SK-N-SH (cell line): Measurements from ENCODE around the gene KIF9. TPM values are rescaled to one million over a fixed set of nuclear protein-coding genes. Genes with fewer than 3 reads are reported as not detected.
"Not testable (repeated sequence)": the region's sequence is repeated elsewhere in the genome, so short reads cannot be mapped to it uniquely, and the experiment has no call there.

Source experiments
- CTCF ChIA-PET: fragments of 300-600, 350-600 bp; formaldehyde crosslinking; extraction: SDS; loops from one replicate; lab custom pipeline; 2021; lab: Yijun Ruan, JAX
- POLR2A ChIA-PET: fragments of 350-600 bp; sonication (Branson Sonifier 250); formaldehyde crosslinking; extraction: SDS; loops from one replicate; lab custom pipeline; 2020; ENCODE audit warnings: antibody characterized with exemption, inconsistent platforms; lab: Yijun Ruan, JAX
- DNase-seq: peaks from one replicate; pipeline ENCODE4 v3.0.0; 2012
- H2AFZ ChIP-seq: fragments of 200-600 bp; sonication (generic); 2 replicates; pipeline ENCODE4 v1.8.1; 2016; ENCODE audit warnings: antibody characterized with exemption, mild to moderate bottlenecking, low read depth
- H3F3A ChIP-seq: fragments of 200-600 bp; sonication (generic); replicated peaks from 2 replicates; pipeline ENCODE3; 2016; ENCODE audit warnings: antibody characterized with exemption, mild to moderate bottlenecking; ENCODE audit not compliant: insufficient read depth
- H3K27ac ChIP-seq, 2 experiments: fragments of 200-500 bp in 1 of 2; fragments of 200-600 bp in 1 of 2; sonication (Bioruptor generic) in 1 of 2; sonication (generic), shearing (Covaris generic) in 1 of 2; 2 replicates each; pipeline versions ENCODE4 v1.5.1 to v1.6.1; 2014 to 2016; ENCODE audit warnings: low read depth in 2 of 2, inconsistent platforms in 1 of 2, low read length in 1 of 2, mild to moderate bottlenecking in 1 of 2, mixed read lengths in 1 of 2
- H3K27me3 ChIP-seq: fragments of 200-600 bp; sonication (generic), shearing (Covaris generic); 2 replicates; pipeline ENCODE4 v1.6.1; 2016; ENCODE audit warnings: mixed run types; ENCODE audit not compliant: insufficient read depth
- H3K36me3 ChIP-seq, 2 experiments: fragments of 200-500 bp in 1 of 2; fragments of 200-600 bp in 1 of 2; sonication (Bioruptor generic) in 1 of 2; sonication (generic) in 1 of 2; replicated peaks in 1 of 2; 2 replicates each; pipeline versions ENCODE3 to v1.5.1; 2014 to 2016; ENCODE audit warnings: low read length in 1 of 2, mild to moderate bottlenecking in 1 of 2; ENCODE audit not compliant: insufficient read depth in 2 of 2, control insufficient read depth in 1 of 2
- H3K4me1 ChIP-seq, 2 experiments: fragments of 200-500 bp in 1 of 2; fragments of 200-600 bp in 1 of 2; sonication (Bioruptor generic) in 1 of 2; sonication (generic), shearing (Covaris generic) in 1 of 2; 2 replicates each; pipeline versions ENCODE4 v1.5.1 to v1.6.1; 2014 to 2016; ENCODE audit warnings: low read depth in 1 of 2, low read length in 1 of 2, mixed run types in 1 of 2; ENCODE audit not compliant: insufficient read depth in 2 of 2, control insufficient read depth in 1 of 2
- H3K4me2 ChIP-seq: fragments of 200-600 bp; sonication (generic), shearing (Covaris generic); 2 replicates; pipeline ENCODE4 v1.6.1; 2017; ENCODE audit warnings: mixed run types
- H3K4me3 ChIP-seq, 2 experiments: fragments of 200-500 bp in 1 of 2; fragments of 200-600 bp in 1 of 2; sonication (Bioruptor generic) in 1 of 2; sonication (generic), shearing (Covaris generic) in 1 of 2; 2 replicates each; pipeline versions ENCODE4 v1.5.1 to v1.8.1; 2014 to 2016; ENCODE audit warnings: low read depth in 2 of 2, inconsistent platforms in 1 of 2, low read length in 1 of 2, mild to moderate bottlenecking in 1 of 2, mixed read lengths in 1 of 2, moderate library complexity in 1 of 2
- H3K79me2 ChIP-seq: fragments of 200-600 bp; sonication (generic); 2 replicates; pipeline ENCODE4 v1.8.1; 2017; ENCODE audit warnings: mild to moderate bottlenecking; ENCODE audit not compliant: insufficient read depth
- H3K9ac ChIP-seq: fragments of 200-600 bp; sonication (generic); 2 replicates; pipeline ENCODE4 v1.6.1; 2017; ENCODE audit warnings: mixed run types
- H3K9me2 ChIP-seq: fragments of 200-600 bp; sonication (generic); 2 replicates; pipeline ENCODE4 v1.6.1; 2017; ENCODE audit warnings: mixed run types
- H3K9me3 ChIP-seq: fragments of 200-600 bp; sonication (generic); 2 replicates; pipeline ENCODE4 v1.6.1; 2017; ENCODE audit warnings: mixed run types, mild to moderate bottlenecking, moderate library complexity
- H4K20me1 ChIP-seq: fragments of 200-600 bp; sonication (generic); 2 replicates; pipeline ENCODE4 v1.6.1; 2017; ENCODE audit warnings: mild to moderate bottlenecking, mixed run types; ENCODE audit not compliant: insufficient read depth
- ELF1 ChIP-seq: IDR thresholded peaks from 2 replicates; pipeline ENCODE4 v1.4.0; 2012
- EP300 ChIP-seq, 2 experiments: IDR thresholded peaks; 2 replicates each; pipeline versions ENCODE4 v1.4.0 to v1.6.1; 2012; ENCODE audit warnings: borderline replicate concordance in 1 of 2, low read depth in 1 of 2, low read length in 1 of 2
- FOXM1 ChIP-seq: IDR thresholded peaks from 2 replicates; pipeline ENCODE4 v1.4.0; 2012; ENCODE audit warnings: low read depth, mild to moderate bottlenecking
- GATA2 ChIP-seq: sonication (generic); formaldehyde crosslinking; IDR thresholded peaks from 2 replicates; pipeline ENCODE4 v1.5.0; 2020; ENCODE audit warnings: mild to moderate bottlenecking, missing genetic modification reagents
- JUND ChIP-seq: IDR thresholded peaks from 2 replicates; pipeline ENCODE4 v1.4.0; 2012
- MEF2A ChIP-seq: IDR thresholded peaks from 2 replicates; pipeline ENCODE4 v1.4.0; 2012; ENCODE audit warnings: low read depth, borderline replicate concordance
- NRF1 ChIP-seq: IDR thresholded peaks from 2 replicates; pipeline ENCODE4 v1.6.1; 2012; ENCODE audit warnings: low read depth, mild to moderate bottlenecking, low read length
- POLR2AphosphoS5 ChIP-seq: IDR thresholded peaks from 2 replicates; pipeline ENCODE4 v1.6.1; 2012; ENCODE audit warnings: low read depth, low read length
- RAD21 ChIP-seq: IDR thresholded peaks from 2 replicates; pipeline ENCODE4 v1.6.1; 2012; ENCODE audit warnings: mild to moderate bottlenecking, low read length
- RCOR1 ChIP-seq: fragments of 150-350 bp; IDR thresholded peaks from 2 replicates; pipeline ENCODE4 v1.6.1; 2017; ENCODE audit warnings: antibody characterized with exemption, low read length
- RXRA ChIP-seq: IDR thresholded peaks from 2 replicates; pipeline ENCODE4 v1.4.0; 2012; ENCODE audit warnings: low read depth, mild to moderate bottlenecking, borderline replicate concordance
- TCF12 ChIP-seq: IDR thresholded peaks from 2 replicates; pipeline ENCODE4 v1.4.0; 2012
- TEAD4 ChIP-seq: IDR thresholded peaks from 2 replicates; pipeline ENCODE4 v1.4.0; 2012; ENCODE audit warnings: mild to moderate bottlenecking, borderline replicate concordance; ENCODE audit not compliant: insufficient read depth
- USF1 ChIP-seq: IDR thresholded peaks from 2 replicates; pipeline ENCODE4 v1.4.0; 2012; ENCODE audit warnings: low read depth, borderline replicate concordance
- WGBS: methylation state at CpG from one replicate; pipeline ENCODE4 v1.1.6; 2017; ENCODE audit warnings: low lambda C conversion rate; 5-methylcytosine and 5-hydroxymethylcytosine counted together
- polyA plus RNA-seq, 3 experiments: library from polyadenylated mRNA; depleted of rRNA; stranded (reverse); fragments of >200 nt; gene quantifications; 2 replicates each; pipeline ENCODE4 v1.2.3, GENCODE V29; 2012

The KIF9 gene
- polyA plus RNA-seq, 1 of the 3 experiments (the other 2 are of a cell fraction), result 31.8 TPM

GRCh38 chr3:47319956-47320355, 37.4 kb upstream of the KIF9 start:
- peaks cover 3 to 20% of the 10 kb centered on the region in 2 experiments for H3K36me3 ChIP-seq
- no peaks in the 10 kb centered on the region for H3K9me2 ChIP-seq
- WGBS, result 46% methylated on average over 2 of the region's 2 CpGs
- no peaks in the 10 kb centered on the region for H3K9me3 ChIP-seq
- no peak overlapping the region for H3K4me2 ChIP-seq
- no peaks in the 10 kb centered on the region for H3K4me1 ChIP-seq
- no peaks in the 10 kb centered on the region for H3K27me3 ChIP-seq
- H3K79me2 ChIP-seq, result no peaks in the 10 kb centered on the region
- H3F3A ChIP-seq, result peaks cover 4% of the 10 kb centered on the region
- ChIA-PET CTCF (interaction anchor here (1.9 kb wide), 1 partner anchor 396 kb away, joined by 6 read pairs; no protein-coding TSS in a partner anchor), POLR2A (no interaction called here)
- DNase-seq, result no peak
- TF ChIP-seq GATA2 (CRISPR knock-in tag), result no peak
- no peak for TF ChIP-seq POLR2AphosphoS5
- TF ChIP-seq RXRA, result no peak
- no peak for TF ChIP-seq TCF12
- no peak for TF ChIP-seq RCOR1
- TF ChIP-seq USF1, result no peak
- TF ChIP-seq EP300 (IDR thresholded peaks at IDR 0.05; ENCODE audit: borderline replicate concordance in 1 of 2, low read depth in 1 of 2, low read length in 1 of 2), result no peak
- TF ChIP-seq JUND, result no peak
- no peak for TF ChIP-seq NRF1
- no peak for TF ChIP-seq FOXM1
- no peak for TF ChIP-seq RAD21
- no peak for TF ChIP-seq MEF2A
- no peak for TF ChIP-seq ELF1
- H4K20me1 ChIP-seq, result no peaks in the 10 kb centered on the region
- no peak overlapping the region for H2AFZ ChIP-seq
- no peak overlapping the region for H3K27ac ChIP-seq
- no peak overlapping the region for H3K4me3 ChIP-seq
- H3K9ac ChIP-seq, result no peak overlapping the region

- Histone ChIP-seq H3K4me2 (no peak overlapping the region), H4K20me1 (no peaks in the 10 kb centered on the region)
- POLR2A ChIA-PET, result no interaction called here
These were observed 36.3 kb upstream of the KIF9 start for GRCh38 chr3:47318916-47319315.

GRCh38 chr3:47316151-47316550, 33.6 kb upstream of the KIF9 start:
- H2AFZ ChIP-seq, H3K9me2 ChIP-seq, H3K4me1 ChIP-seq, H3K4me2 ChIP-seq, H3K9ac ChIP-seq, DNase-seq, POLR2A ChIA-PET, H4K20me1 ChIP-seq, H3K9me3 ChIP-seq, H3K4me3 ChIP-seq, H3F3A ChIP-seq, H3K27ac ChIP-seq, H3K27me3 ChIP-seq, H3K36me3 ChIP-seq: not testable (repeated sequence)
- peaks cover 12% of the 10 kb centered on the region; the same call in 1 of the 2 replicates for H3K79me2 ChIP-seq
- 100% methylated on average over 1 of the region's 1 CpG for WGBS
- CTCF ChIA-PET, result interaction anchor here (0.8 kb wide), 1 partner anchor 393 kb away, joined by 3 read pairs; no protein-coding TSS in a partner anchor

More at GRCh38 chr3:47318916-47319315, 36.3 kb upstream of the KIF9 start:
- no peak for DNase-seq
- CTCF ChIA-PET, result interaction anchor here (0.6 to 1.4 kb wide), 3 partner anchors 20 to 39 kb away, joined by 3 read pairs; no protein-coding TSS in a partner anchor
- WGBS, result 100% methylated on average over 1 of the region's 1 CpG
- Histone ChIP-seq H3F3A (peaks cover 4% of the 10 kb centered on the region), H3K79me2 (no peaks in the 10 kb centered on the region), H2AFZ (no peak overlapping the region), H3K4me3 (no peak overlapping the region), H3K36me3 (peaks cover 3 to 18% of the 10 kb centered on the region in 2 experiments), H3K9me3 (no peaks in the 10 kb centered on the region), H3K9me2 (no peaks in the 10 kb centered on the region), H3K4me1 (no peaks in the 10 kb centered on the region)
- TF ChIP-seq NRF1, result no peak
- no peak for TF ChIP-seq TEAD4
- TF ChIP-seq, all 33 proteins: peak for 0
- H3K27ac ChIP-seq, result no peak overlapping the region
- H3K27me3 ChIP-seq, result no peaks in the 10 kb centered on the region
- H3K9ac ChIP-seq, result no peak overlapping the region
